HG03103 (cell line): ENCODE results near the gene CD83.
"Not testable (repeated sequence)": the region's sequence is repeated elsewhere in the genome, so short reads cannot be mapped to it uniquely, and the experiment has no call there.

Experiments
- ATAC-seq: cut with Tn5 transposase; IDR thresholded peaks from one replicate; pipeline ENCODE4 v1.9.1; 2021; ENCODE audit warnings: low read depth; ENCODE audit not compliant: unreplicated experiment

The CD83 gene

DNA sequence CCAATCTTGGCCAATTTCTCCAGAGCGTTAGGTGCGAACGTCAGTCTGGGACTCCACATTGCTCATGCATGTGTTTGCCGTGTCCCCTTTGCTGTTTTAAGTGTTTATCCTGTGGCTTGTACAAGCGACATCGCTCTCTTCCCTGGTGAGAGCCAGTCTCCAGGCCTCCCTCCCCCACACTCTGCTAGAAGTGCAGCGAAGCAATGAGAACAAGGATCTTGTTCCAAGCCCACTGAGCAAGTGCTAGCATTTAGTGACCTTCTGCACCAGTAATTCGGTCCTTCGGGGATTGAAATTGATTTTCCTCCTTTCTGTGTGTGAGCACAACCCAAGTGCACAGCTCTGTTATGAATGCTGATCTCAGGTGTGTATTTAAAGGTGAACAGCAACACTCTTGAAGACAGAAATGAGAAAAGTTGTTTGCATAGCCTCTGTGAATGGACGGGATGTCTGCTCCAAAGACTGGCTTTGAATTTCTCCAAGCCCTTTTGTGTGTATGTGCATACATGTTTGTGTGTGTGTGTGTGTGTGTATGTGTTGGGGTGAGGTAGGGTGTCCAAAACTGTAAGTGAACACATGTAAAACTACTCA lies 29.0 kb downstream of the CD83 start:
- no peak for ATAC-seq

- ATAC-seq: no peak
Observed at GRCh38 chr6:14147891-14148290, 30.3 kb downstream of the CD83 start.

DNA sequence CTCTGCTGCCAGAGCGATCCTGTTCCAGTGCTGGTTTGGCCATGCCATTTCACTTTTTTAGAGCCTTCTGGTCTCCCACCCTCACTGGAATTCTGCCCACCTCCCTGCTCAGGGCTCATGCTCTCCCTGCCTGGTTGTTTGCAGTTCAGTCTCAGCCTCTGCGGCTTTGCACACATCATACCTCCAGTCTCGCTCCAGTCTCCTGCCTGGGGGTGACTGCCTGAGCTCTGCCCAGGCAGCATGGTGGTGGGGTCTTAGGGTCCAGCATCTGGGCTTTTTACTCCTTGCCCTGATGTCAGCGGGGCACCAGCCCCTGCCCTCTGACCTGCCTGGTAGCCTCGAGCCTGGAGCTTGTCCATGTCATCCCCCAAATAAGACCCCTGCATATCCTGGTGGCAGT lies 30.9 kb downstream of the CD83 start:
- ATAC-seq: no peak

GRCh38 chr6:14149053-14149738 lies 31.6 kb downstream of the CD83 start:
- ATAC-seq: no peak

- ATAC-seq: no peak
Observed at GRCh38 chr6:14149739-14150130, 32.2 kb downstream of the CD83 start.

DNA sequence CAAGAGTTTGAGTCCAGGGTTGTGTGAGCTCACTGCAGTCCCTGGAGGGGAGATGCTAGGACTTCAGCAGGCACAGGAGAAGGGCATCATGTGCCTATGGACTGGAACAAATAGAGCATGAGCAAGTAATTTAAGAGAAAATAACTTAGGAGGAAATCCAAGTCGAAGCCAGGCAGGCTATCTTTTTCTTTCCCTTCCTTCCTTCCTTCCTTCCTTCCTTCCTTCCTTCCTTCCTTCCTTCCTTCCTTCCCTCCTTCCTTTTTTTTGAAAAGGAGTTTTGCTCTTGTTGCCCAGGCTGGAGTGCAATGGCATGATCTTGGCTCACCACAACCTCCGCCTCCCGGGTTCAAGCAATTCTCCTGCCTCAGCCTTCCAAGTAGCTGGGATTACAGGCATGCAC lies 33.7 kb downstream of the CD83 start:
- ATAC-seq: not testable (repeated sequence)

- no peak for ATAC-seq
Observed at GRCh38 chr6:14151773-14152172, 34.2 kb downstream of the CD83 start.

DNA sequence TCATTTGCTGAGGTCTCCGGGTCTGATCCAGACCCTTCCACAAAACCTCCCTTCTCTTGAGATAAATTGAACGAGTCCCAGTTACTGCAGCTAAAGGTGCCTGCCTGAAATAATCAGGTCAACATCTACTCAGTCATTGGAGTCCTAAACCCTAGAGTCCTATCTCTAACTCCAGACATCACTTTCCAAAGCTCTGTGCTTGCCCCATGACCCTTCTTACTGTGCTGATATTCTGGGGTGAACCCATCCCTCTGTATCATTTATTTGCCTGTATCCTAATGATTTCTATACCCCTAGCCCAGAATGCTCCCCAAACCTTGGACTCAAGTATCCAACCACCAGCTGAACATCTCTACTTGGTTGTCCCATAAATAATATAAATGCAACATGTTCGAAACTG lies 35.7 kb downstream of the CD83 start:
- no peak for ATAC-seq

GRCh38 chr6:14159090-14159489 lies 41.5 kb downstream of the CD83 start:
- no peak for ATAC-seq

DNA sequence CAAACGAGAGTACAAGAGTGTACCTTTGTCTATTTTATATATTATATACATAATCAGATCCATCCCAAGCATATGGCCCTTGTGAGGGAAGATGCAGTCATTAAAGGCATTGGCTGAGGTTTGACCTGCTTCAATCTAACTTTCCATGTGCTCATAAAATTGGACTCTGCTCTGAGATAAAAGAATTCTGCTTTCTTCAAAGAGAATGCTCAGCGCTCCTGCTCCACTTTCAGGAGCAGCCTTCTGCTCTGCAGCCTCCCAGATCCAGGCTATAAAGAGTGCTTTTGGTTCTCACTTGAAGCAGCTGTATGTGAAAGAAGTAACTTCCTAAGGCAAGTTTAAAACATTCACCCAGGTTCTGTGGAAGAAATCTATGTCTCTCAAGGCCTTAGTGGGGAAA lies 45.3 kb downstream of the CD83 start:
- no peak for ATAC-seq

- ATAC-seq: no peak
Observed at GRCh38 chr6:14165091-14165490, 47.5 kb downstream of the CD83 start.

DNA sequence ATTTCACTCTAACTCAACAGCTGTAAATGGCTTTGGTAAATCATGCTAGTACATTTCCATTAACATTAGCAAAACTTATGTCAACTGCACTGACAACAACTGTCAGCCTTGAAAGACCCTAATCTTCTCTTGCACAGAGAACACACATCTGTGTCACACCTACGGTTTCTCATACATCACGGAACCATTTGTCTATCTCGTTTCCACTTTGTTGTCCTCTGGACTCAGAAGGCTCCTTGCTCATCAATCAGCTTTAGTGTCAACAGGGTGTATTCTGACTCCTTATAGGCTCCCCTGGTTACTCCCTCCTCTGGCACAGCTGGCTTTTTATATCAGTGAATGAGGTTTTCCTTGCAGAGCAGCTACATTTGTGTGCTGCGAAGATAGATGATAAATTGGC lies 49.3 kb downstream of the CD83 start:
- no peak for ATAC-seq

GRCh38 chr6:14170128-14170527 lies 52.6 kb downstream of the CD83 start:
- ATAC-seq: no peak

GRCh38 chr6:14172562-14172961 lies 55.0 kb downstream of the CD83 start:
- ATAC-seq: no peak

- ATAC-seq: no peak
Observed at GRCh38 chr6:14174226-14174625, 56.7 kb downstream of the CD83 start.

GRCh38 chr6:14174996-14175395 lies 57.4 kb downstream of the CD83 start:
- ATAC-seq: no peak

GRCh38 chr6:14176429-14176828 lies 58.9 kb downstream of the CD83 start:
- no peak for ATAC-seq

- no peak for ATAC-seq
Observed at GRCh38 chr6:14177413-14178082, 60.0 kb downstream of the CD83 start.

- no peak for ATAC-seq
Observed at GRCh38 chr6:14178083-14178445, 60.5 kb downstream of the CD83 start.

GRCh38 chr6:14180609-14181008 lies 63.0 kb downstream of the CD83 start:
- no peak for ATAC-seq

GRCh38 chr6:14182916-14183315 lies 65.3 kb downstream of the CD83 start:
- no peak for ATAC-seq
